Hindlimb muscle (tissue), 1 donor: ENCODE measurements around the gene BTBD9. TPM values are rescaled to one million over a fixed set of nuclear protein-coding genes. Genes with fewer than 3 reads are reported as not detected.

ENCODE experiments used
- DNase-seq: peaks from one replicate; pipeline ENCODE4 v3.0.0-alpha.2; 2013
- polyA plus RNA-seq: library from polyadenylated mRNA; unstranded; fragments of 120-200 nt; gene quantifications from one replicate; pipeline ENCODE4 v1.2.1, GENCODE V29; 2013; ENCODE audit not compliant: insufficient read length

Gene BTBD9
- polyA plus RNA-seq, 1 donor = 8.1 TPM

GRCh38 chr6:38273325-38273724 lies 366.4 kb downstream of the BTBD9 start:
- DNase-seq = no peak

DNA sequence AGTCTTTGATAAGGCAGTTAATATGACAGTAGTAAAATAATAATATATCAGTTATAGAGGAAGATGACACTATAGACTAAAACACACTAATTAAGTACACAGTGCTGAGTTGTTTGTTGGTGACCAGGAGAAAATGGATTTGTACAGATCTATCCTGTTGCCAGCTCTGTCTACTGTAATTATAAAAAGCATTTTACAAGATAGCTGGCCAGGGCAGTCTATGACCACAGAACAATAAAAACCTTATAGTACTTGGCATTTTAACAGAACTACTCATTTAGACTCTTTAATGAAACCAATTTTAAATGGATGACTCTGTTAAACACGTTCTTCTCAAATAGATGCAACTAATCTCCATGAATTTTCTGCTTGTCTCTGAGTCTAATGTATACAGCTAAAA lies 367.5 kb downstream of the BTBD9 start:
- no peak for DNase-seq

- DNase-seq = no peak
Observed at GRCh38 chr6:38271081-38271480, 368.6 kb downstream of the BTBD9 start.

- DNase-seq = no peak
Observed at GRCh38 chr6:38270367-38270766, 369.4 kb downstream of the BTBD9 start.

DNA sequence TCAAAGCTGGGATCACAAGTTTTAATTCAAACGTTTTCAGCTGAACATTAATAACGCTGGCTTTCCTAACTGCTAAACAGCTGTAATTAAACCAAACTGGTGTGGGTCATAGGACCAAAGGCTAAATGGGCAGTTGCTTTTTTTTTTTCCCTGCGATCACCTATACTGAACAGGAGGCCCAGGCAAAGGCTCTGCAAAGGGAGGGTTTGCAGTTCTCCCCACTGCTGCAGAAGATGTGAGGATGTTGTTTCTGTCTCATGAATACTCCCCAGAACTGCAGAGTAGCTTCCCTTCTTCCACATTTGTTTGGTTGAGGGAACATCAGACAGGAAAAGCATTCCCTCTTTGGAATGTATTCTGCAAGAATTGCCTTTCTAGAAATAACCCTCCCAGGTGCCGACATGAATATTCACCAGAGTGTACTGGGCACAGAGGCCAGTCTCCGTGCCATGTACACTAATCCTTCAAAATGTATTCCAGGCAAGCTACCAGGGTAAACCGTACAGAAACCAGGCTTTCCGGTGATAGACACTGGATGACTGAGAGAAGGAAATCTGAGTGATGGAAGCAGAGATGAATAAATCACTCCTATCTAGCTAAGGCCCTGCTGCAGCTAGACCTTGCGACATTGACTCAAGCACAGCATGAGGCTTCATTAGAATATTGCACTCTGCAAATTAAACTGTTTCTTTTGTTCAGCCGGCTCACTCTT lies 370.1 kb downstream of the BTBD9 start:
- DNase-seq = no peak

- DNase-seq = no peak
Observed at GRCh38 chr6:38268342-38268741, 371.4 kb downstream of the BTBD9 start.

GRCh38 chr6:38266921-38267354 lies 372.8 kb downstream of the BTBD9 start:
- DNase-seq = no peak

- no peak for DNase-seq
Observed at GRCh38 chr6:38264605-38265004, 375.1 kb downstream of the BTBD9 start.

DNA sequence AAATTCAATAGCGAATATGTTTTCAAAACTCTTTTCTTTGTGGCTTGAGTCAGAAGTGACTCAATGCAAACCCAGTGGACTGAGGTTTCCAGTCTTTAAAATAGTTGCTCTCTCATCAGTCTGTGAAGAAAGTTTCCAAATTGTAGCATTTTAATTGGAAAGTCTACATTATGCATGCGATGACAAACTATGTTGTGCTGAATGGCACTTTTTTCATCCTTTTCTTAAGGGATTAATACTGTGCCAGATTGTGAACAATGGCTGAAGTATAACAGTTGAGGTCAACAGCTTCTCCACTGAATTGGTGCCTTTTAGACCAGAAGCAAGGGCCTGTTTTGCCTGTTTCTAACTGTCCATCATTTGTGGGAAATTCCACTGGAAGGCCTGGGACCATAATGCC lies 377.1 kb downstream of the BTBD9 start:
- no peak for DNase-seq

GRCh38 chr6:38262026-38262425 lies 377.7 kb downstream of the BTBD9 start:
- peak; percentile 69 for DNase-seq

DNA sequence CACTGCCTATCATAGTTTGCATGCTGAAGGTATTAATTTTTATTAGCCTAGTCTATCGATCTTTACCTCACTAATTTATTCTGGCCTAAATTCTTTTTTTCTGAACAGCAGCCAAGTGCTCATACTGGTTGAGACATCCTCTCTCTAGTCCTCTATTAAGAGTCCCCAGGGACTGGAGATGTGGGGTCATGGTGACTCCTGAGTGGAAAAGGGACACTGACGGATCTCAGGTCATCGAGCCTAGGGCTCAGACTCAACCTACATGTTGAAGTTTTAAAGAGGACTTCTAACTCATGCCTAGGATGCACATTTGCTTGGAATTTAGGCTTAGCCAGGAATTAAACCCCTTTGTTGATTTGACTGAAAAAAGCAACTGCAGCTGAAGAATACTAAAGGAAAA lies 378.1 kb downstream of the BTBD9 start:
- DNase-seq = no peak

DNA sequence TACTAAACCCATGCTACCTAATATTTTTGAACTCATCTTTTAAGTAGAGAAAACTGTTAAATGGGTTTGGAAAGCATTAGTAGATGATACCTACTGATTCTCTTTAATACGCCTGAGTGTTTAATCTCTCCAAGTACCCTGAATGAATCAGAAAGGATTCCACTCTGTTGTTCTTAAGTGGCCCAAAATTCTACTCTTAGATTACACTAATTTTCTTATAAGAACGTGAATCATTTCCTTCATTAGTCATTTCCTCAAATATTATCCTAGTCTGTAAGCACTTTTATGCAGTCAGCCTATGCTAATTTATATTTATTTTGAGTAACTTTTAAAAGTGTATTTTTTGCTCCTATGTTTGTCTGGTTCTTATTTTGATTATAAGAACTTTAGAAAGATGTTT lies 380.0 kb downstream of the BTBD9 start:
- no peak for DNase-seq

DNA sequence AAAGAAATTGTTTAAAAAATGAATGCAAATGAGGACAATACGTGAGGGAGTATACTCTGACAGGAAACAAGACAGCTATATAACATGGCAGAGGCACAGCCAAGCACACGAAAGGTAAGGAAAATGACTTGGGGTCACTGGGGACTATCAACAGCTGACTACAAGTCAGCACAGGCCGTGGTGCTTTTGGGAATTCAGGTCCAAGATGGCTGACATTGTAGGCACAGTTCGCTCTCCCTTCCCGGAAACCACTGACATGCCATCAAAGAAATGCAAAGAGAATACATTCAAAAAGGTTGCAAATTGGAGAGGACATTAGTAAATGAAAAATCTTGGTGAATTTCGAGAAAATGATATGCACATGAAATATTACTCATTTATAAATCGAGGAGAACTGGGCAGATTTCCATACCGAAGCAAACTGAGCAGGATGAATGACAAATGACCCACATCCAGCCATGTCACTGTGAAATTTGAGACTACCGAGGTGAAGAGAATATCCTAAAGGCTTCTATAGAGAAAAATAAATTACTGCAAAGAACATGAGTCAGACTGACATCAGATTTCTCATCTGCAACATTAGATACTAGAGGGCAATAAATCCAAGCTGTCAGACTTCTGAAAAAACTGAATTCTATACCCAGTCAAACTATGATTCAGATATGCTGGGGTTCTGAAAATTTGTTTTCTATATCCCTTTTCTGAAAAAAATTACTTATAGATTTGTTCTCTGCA lies 391.1 kb downstream of the BTBD9 start:
- DNase-seq = no peak

DNA sequence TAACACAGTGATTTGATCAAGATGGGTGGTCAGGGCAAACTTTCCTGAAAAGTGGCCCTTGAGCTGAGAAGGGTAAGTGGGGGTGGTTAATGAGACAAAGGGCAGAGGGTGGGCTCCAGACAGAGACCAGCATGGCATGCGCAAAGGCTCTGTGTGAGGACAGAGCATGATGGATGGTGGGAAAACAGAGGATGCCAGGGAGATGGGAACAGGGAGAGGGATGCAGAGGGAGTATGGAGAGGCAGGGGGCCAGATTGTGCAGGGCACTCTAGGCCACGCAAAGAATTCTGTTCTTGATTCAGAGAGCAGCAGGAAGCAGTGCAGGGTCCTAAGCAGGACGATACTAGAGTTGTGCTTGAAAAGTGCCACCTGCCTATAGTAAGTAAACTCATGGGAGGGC lies 394.4 kb downstream of the BTBD9 start:
- DNase-seq = no peak

GRCh38 chr6:38244869-38245268 lies 394.9 kb downstream of the BTBD9 start:
- DNase-seq = no peak

DNA sequence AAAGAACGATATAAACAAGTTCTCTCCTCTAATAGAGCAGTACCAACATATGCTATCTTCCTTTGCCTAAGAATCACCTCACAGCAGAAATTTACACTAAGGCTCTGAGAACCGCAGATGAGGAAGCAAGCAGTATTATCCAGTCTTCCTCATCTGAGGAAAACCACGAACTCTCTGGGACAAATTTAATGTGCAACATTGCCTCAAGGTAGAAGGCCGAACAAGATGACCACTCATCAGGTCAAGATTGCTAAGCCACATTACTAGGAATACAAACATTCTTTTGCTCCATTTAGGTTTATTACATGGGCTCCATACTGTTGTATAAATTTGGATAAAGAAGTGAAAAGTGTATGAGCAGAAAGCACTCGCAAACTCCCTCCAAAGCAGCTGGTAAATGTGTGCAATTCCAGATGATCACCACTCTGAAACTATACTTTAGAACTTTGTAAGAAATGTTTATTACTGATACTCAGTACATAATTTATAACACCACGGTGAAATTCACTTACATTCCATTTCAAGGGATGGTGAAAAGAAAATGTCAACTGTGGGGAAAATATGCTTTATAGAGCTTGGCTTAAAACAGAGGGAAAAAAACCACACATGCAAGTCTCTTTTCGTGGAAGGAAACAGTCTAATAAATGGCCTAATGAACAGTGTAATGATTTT lies 398.4 kb downstream of the BTBD9 start:
- DNase-seq = no peak

DNA sequence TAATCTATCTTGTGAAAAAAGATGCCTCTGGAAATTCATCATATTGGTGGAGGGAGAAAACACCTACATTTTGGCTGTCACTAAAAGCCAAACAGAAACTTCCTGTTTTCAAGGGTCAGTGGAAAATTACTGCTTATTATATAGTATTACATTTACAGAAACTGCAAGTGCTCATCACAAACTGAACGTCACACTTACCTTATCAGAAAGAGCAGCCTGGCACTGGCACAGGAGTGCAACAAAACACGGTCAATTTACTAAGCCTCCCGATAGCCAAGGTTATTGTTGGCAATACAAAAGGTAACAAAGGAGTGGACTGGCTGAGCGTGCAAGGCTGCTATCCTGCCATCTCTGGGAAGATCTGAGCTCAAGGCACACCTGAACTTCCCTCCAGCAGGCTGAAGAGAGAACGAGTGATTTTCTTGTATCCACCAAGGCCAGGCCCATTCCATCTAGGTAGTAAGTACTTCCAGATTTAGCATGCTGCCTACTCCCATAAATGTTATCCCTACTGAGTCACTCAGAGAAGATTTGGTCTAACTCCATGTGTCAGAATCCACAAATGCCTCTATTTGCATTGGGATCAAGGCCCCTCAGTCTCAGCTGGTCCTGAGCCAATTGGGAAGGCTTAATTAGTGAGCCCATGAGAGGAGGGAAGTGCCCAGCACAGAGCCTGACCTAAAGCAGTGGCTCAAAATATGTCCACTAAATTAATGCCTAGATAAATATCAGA lies 399.8 kb downstream of the BTBD9 start:
- DNase-seq = no peak

- no peak for DNase-seq
Observed at GRCh38 chr6:38236631-38237030, 403.1 kb downstream of the BTBD9 start.

DNA sequence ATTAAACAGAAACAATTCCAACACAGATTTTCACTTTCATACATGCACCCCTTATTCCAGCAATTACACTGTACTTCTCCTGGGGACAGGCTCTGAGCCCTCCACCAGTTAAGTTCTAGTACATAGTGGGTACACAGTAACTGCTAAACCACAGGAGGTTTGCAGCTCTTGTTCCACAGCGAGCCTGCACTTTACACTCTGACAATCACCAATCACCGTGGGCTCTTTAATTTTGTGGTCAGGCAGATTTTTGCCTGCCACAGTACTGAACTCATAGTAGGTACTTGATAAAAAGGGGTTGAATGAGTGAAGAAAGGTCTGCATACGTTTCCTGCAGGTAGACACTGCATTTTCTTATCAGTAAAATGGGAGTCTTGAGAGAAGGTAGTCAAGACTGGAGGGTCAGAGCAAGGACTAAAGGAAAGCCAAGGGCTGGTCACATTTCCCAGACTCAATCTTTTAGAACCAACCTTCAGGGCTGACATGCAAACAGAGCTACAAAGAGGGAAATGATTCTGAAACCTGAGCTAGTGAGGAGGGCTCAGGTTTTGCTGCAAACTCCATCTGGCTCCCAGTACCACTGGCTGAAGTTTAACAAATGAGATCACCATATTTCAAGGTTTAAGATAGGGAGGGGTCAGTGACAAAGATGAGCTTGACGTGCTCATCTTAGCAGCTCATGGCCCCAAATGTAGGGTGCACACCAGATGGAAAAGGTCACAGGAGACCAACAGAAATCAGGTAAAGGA lies 404.6 kb downstream of the BTBD9 start:
- DNase-seq = no peak

DNA sequence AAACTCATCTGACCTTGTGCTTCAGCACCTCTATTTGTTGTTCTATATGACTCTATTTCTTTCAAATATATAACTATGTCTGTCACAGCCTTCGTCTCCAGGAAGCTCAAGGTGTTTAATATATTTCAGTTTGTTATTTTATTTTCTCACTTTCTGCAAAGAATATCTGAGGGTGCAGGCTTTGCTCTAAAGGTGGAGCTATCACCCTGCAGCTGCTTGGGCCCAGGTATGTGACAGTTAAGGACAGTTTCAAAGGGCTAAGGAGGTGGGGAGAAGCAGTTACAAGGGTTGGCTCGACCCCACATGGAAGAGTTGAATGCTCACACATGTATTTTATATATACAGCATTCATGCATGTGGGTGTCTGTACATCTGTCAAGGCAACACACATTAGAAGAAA lies 405.6 kb downstream of the BTBD9 start:
- DNase-seq = no peak

- no peak for DNase-seq
Observed at GRCh38 chr6:38233161-38233791, 406.5 kb downstream of the BTBD9 start.

DNA sequence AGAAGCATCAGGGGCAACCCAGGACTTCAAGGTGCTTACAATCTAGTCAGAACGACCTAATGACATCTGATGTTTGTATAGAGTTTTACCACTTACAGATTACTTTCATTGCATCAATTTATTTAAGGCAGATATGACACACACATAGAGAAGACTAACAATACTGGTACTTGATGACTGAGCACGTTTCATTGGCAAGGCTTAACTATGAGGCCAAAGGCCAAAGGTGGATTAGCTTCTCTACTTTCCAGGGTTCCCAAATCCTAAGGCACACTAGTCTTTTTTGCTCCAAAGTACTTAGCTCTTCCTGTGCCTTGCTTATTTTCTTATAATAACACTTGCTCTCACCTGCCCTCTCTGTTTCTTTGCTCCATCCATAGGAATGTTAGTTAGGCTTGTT lies 414.0 kb downstream of the BTBD9 start:
- no peak for DNase-seq
